DND-41 (cell line): Measurements from ENCODE around the gene DPPA5.

Source experiments
- CTCF ChIP-seq: IDR thresholded peaks from 2 replicates; pipeline ENCODE4 v1.5.1; 2012; ENCODE audit warnings: borderline replicate concordance, low read length, moderate library complexity, mild to moderate bottlenecking; ENCODE audit not compliant: poor library complexity, severe bottlenecking; ENCODE audit errors: extremely low read depth
- EZH2 ChIP-seq: IDR thresholded peaks from 3 replicates; pipeline ENCODE4 v1.6.1; 2012; ENCODE audit warnings: borderline replicate concordance, low read depth, mild to moderate bottlenecking, moderate library complexity, low read length, inconsistent platforms; ENCODE audit not compliant: severe bottlenecking

GRCh38 chr6:73349311-73349710, 4.8 kb downstream of the DPPA5 start:
- no peak for TF ChIP-seq CTCF
- TF ChIP-seq EZH2: peak; percentile 34
